ENCODE measurements around the gene RNF31.

The RNF31 gene

DNA sequence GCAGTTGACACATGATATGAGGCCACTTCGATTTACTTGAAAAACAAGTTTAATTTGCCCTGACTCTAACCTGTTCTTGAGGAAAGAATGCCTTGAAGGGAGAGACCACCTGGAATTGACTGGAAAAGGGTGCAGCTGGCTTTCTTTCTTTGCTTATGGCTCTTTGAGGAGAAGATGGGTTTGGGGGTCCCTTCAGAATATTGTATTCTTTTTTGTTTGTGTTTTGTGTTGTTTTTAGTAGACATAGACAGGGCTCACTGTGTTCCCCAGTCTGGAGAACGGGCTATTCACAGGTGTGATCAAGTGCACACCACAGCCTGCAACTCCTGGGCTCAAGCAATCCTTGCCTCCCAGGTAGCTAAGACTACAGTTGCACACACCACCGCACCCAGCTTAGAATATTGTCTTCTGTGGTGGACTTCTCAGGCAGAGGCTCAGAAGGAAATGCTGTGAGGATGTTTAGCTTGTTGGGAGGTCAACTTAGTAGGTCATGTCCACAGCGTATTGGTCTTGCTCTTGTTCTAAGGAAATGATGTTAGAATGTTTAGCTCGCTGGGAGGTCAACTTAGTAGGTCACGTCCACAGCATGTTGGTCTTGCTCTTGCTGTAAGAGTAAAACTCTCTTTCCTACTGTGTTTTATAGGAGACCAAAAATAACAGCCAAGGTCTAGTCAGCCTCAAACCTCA, 31.0 kb upstream of the RNF31 start:
- DNase-seq (ENCODE audit: low spot score), result no peak

GRCh38 chr14:24117179-24117578, 30.1 kb upstream of the RNF31 start:
- no peak for DNase-seq (ENCODE audit: low spot score)

DNA sequence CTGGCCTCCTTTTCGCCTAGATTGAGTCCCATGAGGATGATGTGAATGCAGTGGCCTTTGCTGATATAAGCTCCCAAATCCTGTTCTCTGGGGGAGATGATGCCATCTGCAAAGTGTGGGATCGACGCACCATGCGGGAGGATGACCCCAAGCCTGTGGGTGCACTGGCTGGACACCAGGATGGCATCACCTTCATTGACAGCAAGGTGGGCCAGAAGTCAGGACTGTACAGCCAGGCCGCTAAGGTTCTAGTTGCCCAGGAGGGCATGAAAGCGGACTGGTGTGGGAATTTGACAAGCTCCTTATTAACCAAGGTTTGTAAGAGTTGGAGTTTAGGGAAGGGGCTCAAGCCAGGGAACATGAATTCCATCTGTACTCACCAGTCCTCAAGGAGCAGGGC, 27.6 kb upstream of the RNF31 start:
- DNase-seq (ENCODE audit: low spot score), result no peak

GRCh38 chr14:24121210-24121609, 26.1 kb upstream of the RNF31 start:
- DNase-seq (ENCODE audit: low spot score), result no peak

DNA sequence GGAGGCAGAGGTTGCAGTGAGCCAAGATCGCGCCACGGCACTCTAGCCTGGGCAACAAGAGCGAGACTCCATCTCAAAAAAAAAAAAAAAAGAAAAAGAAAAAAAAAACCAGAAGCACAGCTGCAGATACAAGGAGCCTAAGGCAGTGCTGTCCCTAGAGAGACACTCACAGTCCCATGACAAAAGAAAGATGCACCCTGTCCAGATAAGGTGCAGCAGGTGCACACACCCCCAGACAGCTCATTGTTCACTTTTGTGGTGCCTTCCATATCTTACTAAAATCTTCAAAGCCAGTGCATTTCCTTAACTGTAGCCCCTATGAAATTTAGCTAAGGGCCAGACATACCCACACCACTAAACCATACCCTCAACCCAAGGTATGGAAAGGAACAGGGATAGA, 24.9 kb upstream of the RNF31 start:
- DNase-seq (ENCODE audit: low spot score), result no peak

GRCh38 chr14:24122898-24123297, 24.4 kb upstream of the RNF31 start:
- DNase-seq (ENCODE audit: low spot score), result no peak

- DNase-seq (ENCODE audit: low spot score), result no peak
Measured at GRCh38 chr14:24123424-24124417, 23.6 kb upstream of the RNF31 start.

GRCh38 chr14:24126939-24127338, 20.4 kb upstream of the RNF31 start:
- DNase-seq (ENCODE audit: low spot score), result no peak

- DNase-seq (ENCODE audit: low spot score), result no peak
Measured at GRCh38 chr14:24127673-24128072, 19.6 kb upstream of the RNF31 start.

GRCh38 chr14:24129410-24129998, 17.8 kb upstream of the RNF31 start:
- DNase-seq (ENCODE audit: low spot score), result no peak

GRCh38 chr14:24130380-24130716, 16.9 kb upstream of the RNF31 start, which contains the start of gene FITM1:
Gene FITM1, plus strand, starts transcription at chr14:24130659. Its CDS starts 905 bp downstream, at chr14:24131564.
- no peak for DNase-seq (ENCODE audit: low spot score)

DNA sequence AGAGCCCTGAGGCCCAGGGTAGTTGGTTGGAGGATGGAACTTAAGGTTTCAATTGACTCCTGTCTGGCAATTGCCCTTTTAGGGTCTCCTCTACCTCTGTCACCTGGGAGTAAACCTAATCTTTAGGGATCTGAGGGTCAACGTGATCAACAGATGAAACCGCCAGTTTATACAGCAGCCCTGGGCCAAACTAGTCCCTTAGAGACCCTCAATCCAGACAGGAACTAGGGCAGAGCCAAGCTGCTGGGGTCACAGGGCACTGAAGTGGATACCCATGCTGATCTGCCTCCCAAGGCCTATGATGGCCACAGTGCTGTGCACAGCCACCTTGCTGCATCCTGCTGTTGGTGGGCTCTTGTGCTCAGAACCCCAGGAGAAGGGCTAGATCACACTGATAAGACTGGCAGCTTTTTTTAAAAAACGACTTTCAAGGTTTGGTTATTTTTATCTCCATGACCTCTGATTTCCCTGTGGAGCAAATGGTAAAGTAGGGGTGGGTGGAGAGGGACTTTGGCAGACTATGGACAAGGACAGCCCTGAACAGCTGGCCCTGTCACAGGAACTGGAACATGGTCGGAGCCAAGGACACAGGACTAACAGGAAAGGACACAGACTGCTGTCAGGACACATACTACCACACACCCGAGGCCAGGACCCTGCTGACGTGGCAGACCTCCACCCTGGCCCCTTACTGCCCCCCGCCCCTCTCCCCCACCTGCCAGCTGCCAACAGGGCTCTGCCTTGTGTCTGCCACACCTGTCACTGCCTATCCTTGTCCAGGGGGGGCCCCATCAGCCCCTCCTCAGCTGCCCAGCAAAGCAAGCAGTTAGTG, 16.4 kb upstream of the RNF31 start:
- no peak for DNase-seq (ENCODE audit: low spot score)

GRCh38 chr14:24131549-24131966, 15.7 kb upstream of the RNF31 start:
- DNase-seq (ENCODE audit: low spot score), result no peak

DNA sequence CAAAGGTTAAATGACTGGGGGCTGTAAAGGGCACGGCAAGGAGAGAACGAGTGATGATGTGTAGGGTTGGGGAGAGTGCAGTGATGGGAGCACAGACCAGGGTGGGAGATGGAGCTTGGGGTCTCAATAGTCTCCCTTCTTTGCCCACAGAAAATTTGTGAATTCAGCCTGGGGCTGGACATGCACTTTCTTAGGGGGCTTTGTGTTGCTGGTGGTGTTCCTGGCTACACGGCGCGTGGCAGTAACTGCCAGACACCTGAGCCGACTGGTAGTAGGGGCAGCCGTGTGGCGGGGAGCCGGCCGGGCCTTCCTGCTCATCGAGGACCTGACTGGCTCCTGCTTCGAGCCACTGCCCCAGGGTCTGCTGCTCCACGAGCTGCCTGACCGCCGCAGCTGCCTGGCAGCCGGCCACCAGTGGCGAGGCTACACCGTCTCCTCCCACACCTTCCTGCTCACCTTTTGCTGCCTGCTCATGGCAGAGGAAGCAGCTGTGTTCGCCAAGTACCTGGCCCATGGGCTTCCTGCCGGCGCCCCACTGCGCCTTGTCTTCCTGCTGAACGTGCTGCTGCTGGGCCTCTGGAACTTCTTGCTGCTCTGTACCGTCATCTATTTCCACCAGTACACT, 15.1 kb upstream of the RNF31 start:
- no peak for DNase-seq (ENCODE audit: low spot score)

GRCh38 chr14:24132976-24133375, 14.3 kb upstream of the RNF31 start:
- no peak for DNase-seq (ENCODE audit: low spot score)

DNA sequence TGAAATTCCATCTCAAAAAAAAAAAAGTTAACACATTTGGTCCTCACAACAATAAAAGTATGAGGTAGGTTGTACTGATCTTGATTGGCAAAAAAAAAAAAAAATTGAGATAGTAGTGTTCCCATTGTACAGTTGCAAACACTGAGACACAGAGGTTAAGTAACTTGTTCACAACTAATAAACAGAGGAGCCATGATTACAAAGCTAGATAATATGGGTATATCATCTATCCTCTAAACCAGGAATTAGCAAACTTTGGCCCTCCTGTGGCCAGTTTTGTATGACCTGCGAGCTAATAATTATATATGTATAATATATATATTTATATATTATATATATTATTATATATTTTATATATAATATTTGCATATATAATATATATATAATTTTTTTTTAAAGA, 13.6 kb upstream of the RNF31 start:
- DNase-seq (ENCODE audit: low spot score), result no peak

GRCh38 chr14:24135584-24135833, 11.8 kb upstream of the RNF31 start:
- DNase-seq (ENCODE audit: low spot score), result no peak

DNA sequence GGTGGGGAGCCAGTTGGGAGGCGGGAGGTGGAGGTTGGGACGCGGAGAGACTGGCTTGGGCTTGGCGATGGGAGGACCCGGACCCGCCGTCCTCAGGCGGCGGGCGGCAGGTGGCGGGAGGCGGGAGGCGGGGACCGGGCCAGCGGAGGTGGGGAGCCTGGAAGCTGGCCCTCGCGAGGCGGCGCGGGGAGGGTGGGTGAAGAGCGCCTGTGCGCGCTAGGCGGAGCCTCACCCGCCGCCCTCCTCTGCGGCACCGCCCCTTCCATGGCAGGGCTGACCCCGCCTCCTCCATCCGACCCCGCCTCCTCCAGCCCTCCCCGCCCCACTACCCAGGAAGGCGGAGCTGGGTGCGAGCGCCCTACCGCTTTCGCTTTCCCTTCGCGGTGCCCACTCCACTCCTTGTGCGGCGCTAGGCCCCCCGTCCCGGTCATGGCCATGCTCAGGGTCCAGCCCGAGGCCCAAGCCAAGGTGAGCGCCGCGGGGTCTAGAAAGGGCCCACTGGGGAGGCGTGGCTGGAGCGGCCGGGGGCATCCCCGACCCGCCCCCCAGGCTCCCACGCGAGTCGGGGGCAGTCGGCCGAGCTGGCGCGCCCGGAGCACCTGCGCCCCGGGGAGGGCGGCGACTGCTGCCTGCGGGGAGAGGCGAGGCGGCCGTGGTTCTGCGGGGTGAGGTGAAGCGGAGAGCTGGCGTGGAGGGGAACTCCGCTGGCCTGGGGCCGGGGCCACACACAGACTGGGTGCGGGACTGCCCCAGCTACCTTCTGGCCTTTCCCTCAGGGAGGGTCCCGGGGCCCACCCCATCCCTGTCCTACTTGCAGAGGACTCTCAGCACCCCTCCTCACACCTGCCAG, 11.2 kb upstream of the RNF31 start, which contains the start of gene PSME1:
TSS of gene PSME1 (plus strand) at position 361 of the 850 bp plus-strand sequence. CDS start at position 430, 69 bp downstream.
- DNase-seq (ENCODE audit: low spot score), result peak; percentile 97

DNA sequence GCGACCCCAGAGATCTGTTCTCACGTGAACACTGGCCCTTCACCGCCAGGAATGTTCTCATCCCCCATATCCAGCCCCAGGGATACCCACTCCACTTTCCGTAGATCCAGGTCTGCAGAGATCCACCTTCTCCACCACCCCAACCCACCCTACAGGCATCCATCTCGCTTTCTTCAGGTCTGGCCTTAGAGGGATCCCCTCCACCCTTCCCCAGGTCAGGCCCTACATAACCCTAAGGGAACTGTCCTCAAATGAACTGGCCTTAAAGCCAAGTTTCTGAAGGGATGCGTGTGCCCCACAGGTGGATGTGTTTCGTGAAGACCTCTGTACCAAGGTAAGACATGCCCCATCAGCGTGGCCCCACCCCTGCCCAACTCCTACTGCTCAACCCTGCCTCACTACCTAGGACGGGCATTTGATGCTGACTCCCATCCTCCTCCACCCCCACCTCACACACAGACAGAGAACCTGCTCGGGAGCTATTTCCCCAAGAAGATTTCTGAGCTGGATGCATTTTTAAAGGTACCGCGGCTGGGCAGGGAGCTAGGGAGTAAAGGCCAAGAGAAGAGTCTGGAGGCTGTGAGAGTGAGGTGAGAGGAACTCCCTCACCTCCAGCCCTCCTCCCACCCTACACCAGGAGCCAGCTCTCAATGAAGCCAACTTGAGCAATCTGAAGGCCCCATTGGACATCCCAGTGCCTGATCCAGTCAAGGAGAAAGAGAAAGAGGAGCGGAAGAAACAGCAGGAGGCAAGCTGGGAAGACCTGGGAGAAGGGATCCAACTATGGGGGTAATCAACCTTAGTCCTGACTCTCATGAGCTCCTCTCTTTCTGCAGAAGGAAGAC, 10.4 kb upstream of the RNF31 start:
- no peak for DNase-seq (ENCODE audit: low spot score)
